ENCODE measurements around the gene ARHGAP26.

The ARHGAP26 gene, protein sequence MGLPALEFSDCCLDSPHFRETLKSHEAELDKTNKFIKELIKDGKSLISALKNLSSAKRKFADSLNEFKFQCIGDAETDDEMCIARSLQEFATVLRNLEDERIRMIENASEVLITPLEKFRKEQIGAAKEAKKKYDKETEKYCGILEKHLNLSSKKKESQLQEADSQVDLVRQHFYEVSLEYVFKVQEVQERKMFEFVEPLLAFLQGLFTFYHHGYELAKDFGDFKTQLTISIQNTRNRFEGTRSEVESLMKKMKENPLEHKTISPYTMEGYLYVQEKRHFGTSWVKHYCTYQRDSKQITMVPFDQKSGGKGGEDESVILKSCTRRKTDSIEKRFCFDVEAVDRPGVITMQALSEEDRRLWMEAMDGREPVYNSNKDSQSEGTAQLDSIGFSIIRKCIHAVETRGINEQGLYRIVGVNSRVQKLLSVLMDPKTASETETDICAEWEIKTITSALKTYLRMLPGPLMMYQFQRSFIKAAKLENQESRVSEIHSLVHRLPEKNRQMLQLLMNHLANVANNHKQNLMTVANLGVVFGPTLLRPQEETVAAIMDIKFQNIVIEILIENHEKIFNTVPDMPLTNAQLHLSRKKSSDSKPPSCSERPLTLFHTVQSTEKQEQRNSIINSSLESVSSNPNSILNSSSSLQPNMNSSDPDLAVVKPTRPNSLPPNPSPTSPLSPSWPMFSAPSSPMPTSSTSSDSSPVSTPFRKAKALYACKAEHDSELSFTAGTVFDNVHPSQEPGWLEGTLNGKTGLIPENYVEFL

DNA sequence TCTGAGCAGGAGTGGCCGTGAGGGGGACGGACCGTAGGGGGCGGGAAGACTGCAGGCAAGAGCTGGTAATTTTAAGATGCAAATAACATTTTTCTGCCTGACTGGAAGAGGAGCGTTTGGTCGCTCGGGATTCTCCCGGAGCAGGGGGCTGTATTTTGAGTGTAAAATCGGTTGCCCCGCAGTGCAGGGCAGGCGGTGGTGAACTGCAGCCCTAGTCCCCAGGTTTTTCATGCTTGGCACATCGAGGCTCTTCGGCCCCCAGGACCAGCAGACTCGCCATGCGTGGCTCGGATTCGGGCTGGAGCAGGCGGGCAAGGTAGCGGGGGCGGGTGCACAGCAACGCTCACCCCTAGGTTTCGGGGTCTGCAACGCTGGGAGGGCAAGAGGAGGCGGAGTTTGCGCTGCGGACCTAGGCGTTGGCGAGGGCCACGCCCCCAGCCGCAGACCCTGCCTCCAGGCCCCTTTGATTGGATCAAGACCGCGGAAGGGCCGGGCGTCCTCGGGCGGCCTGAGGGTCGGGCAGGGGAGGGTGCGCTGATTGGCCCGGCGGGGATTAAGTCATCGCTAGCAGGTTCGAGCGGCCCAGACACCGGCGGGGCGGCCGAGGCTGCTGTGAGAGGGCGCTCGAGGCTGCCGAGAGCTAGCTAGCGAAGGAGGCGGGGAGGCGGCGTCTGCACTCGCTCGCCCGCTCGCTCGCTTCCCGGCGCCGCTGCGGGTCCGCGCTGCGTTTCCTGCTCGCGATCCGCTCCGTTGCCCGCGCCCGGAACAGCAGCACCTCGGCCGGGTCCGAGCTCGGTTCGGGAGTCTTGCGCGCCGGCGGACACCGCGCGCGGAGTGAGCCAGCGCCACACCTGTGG is at the start of gene ARHGAP26:
Gene ARHGAP26 (plus strand): TSS at position 585 of the 857 bp plus-strand sequence. CDS start 385 bp downstream, outside the sequence.
- peak; percentile 80 for DNase-seq (ENCODE audit: low spot score)

DNA sequence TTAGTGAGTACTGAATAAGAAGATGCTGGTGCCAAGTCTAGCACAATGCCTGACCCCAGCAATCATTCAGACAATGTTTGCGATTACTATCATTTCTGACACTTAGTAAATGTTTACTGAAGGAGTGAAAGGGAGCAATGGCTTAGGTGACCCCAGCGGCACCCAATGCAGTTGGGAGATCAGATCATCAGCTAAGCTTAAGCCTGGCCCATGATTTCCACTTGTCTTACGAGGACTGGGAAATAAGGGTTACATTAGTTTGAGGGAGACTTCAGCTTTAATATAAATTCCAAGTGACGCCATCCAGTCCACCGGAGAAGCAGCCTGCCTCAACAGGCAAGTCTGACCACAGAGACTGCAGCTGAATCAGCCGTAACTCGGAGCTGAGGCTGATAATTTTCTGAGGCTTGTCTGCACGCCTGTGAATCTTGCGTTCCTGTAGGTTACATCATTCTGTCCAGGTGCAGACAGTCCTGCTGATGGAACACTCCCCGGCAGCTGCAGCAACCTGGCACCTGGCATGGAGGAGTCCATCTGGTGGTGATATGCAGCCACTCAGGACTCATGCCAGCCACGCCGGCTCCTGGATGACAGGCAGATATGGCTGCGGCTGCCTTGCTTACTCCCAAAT is 49.4 kb upstream of the ARHGAP26 start:
- DNase-seq (ENCODE audit: low spot score) = no peak

DNA sequence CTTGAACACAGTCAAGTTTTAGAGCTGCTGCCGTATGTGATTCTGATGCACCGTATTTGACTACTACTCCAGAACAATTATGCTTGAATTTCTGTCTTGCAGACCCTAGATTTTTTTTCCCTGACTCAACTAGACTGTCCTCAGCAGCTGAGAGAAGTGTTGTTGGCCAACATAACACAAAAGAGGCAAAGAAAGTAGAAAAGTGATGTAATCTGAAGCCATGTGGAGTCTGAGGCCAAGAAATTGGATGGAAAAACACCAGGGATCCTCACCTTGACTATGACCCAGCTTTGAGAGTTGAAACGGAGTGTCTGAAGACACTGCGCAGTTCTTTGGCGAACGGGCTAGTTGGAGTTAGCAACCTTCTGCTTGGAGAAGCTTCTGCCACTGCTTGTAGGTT is 48.0 kb upstream of the ARHGAP26 start:
- DNase-seq (ENCODE audit: low spot score) = no peak

DNA sequence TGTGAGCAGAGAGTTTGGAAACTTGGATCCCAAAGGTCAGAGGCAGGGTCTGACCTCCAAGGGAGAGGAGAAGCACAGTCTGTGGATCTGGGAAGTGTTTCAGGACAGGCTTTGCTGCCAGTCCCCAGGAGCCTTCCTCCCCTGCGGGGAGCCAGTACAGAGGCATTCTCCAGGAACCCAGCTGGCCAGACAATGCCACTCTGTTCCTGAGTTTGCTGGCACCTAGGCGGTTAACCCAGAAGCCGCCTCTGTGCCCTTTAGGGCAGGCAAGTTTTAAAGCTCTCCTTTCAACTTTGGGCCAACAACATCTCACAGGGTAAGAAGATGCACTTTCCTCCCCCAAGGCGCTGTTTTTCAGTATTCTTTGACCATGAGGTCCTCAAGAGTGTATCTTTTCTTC is 47.3 kb upstream of the ARHGAP26 start:
- DNase-seq (ENCODE audit: low spot score) = no peak

DNA sequence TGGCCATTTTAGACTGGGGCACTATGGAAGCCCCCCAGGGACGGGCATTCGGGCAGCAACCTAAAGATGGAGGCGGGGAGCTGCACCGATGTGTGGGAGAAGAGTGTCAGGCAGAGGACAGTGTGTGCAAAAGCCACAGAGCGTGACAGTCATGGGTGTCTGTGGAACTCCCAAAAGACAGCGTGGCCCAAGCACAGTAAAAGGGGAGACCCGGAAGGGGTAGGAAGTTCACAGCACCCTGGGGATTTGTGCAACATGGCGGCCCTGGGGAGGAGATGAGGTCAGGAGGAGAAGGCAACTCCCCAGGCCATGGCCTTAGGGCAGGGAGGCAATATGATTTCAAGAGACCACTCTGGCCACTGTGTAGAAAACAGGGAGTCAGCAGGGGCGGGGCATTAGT is 45.4 kb upstream of the ARHGAP26 start:
- DNase-seq (ENCODE audit: low spot score) = no peak

DNA sequence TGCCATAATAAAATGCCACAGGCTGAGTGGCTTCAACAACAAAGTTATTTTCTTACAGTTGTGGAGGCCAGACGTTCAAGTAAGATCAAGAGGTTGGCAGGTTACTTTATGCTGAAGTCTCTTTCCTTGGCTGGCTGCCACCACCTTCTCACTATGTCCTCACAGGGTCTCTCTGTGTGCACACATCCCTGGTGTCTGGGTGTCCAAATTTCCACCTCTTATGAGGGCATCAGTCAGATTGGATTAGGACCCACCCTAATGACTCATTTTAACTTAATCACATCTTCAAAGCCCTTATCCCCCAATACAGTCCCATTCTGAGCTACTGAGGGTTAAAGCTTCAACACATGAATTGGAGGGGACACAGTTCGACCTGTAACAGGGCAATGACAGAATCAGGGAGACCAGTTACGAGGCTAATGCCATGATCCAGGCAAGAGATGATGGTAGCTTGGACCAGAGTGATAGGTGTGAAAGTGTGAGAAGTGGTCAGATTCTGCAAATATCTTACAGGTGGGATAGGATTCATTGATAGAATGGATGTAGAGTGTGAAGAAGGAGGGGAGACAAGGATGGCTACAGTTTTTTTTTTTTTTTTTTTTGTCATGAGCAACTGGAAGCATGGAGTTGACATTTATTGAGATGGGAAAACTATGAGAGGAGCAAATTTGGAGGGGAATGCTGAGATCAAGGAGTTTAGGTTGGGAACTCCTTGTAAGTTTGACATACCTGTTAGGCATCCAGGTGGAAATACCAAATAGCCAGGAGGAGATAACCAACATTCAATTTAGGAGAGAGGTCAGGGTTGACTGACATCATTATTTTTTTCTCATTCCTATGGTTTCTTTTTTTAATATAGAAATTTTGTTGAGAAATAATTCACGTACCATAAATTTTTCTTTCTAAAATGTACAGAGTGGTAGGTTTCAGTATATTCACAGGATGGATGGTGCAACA is 44.7 kb upstream of the ARHGAP26 start:
- no peak for DNase-seq (ENCODE audit: low spot score)

DNA sequence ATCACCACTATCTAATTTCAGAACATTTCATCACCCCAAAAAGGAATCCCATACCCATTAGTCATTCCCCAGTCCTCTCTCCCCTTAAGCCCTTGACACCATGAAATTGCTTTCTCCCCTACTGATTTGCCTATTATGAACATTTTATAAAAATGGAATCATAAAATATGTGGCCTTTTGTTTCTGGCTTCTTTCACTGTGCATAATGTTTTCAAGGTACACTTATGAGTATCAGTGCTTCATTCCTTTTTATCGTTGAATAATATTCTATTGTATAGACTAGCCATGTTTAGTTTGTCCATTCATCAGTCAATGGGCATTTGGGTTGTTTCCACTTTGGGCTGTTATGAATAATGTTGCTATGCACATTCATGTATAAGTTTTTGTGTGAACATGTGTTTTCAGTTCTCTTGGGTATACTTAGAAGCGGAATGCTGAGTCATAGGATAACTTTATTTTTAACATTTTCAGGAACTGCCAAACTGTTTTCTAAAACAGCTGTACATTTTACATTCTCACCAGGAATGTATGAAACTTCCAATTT is 43.9 kb upstream of the ARHGAP26 start:
- DNase-seq (ENCODE audit: low spot score) = no peak

DNA sequence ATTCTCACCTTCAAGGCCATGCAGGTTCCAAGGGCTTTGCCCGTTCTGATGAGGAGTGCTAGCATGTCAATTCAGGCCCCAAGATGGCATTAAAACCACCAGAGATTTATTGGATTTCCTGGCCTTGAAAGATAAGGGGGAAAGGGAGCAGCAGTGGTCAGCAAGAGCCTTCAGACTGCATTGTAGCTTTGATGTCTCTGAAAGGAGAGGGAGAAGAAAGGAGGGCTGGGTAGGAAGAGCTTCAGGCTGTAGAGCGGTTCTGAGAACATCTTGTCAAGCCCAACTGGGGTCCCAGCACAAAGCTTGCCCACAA is 42.5 kb upstream of the ARHGAP26 start:
- no peak for DNase-seq (ENCODE audit: low spot score)

DNA sequence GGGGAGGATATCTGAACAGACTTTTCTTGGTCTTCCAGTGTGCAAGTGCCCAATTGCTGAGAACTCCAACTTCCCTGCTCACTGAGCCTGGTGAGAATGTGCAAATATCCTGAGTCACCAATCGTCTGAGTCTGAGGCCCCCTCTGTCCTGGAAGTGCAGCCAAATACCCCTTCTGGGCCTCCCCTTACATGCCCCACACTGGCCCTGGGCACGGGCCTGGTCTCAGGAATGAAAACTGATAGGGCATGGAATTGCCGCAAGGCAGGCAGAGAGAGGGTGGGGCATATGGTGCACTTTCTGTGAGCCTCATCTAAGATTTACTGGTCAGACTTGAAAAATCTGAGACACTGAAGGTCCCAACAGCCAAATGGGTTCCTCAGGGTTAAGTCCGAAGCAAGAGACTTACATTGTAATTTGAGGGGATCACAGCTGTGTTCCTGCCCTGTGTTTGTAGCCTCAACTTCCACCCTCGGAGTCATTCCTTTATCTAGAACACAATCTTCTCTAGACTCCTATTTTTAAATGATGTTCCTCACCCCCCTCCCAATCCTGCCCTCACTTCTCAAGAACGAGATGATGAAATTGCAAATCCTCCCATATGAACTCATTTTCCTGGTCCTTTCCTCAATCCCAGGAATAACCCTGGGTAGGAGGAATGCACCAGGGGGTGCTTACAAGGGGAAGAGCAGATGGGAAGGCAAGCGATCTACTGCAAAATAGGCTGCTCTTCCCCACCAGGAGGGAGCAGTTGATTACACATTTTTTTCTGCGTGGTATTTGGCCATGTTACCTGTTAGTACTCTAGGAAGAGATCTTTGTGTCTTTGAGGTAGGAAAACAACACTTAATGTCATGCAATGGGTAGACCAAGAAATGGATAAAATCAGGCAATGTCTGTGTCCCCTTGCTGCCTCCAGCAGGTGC is 34.6 kb upstream of the ARHGAP26 start:
- no peak for DNase-seq (ENCODE audit: low spot score)

DNA sequence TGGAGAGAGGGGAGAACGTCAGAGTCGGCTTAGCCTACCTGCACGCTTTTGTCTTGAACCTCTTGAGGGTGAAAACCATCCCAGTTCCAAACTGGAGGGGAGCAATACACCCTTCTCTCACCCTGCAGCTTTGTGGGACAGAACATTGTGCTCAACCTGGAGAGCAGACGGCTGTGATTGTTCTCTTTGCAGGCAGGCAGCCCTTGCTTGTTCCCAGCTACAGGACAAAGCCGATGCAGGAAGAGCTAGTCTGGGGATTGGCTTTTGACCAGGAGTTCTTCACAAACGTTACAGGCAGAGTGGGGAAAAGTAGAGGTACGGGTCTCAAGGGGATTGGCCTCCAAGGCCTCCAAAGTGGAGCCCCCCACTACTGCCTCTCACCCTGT is 33.9 kb upstream of the ARHGAP26 start:
- DNase-seq (ENCODE audit: low spot score) = no peak

DNA sequence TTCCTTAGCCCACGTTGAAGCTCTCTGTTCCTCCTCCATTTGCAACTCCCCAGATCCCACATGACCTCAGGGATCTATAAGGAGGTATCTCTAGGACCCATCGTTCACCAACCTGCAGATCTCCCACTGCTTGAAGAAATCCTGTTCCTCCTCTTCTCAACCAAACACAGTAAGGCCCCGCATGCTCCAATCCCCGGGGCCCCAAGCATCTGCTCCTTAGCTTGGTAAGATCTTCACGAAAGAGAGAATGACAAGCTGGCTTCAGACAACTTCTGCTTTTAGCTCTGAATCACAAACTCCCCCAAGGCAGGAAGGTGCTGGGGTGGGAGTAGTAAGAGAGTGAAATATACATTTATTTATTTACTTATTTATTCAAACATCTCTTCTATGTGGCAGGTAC is 33.0 kb upstream of the ARHGAP26 start:
- no peak for DNase-seq (ENCODE audit: low spot score)

DNA sequence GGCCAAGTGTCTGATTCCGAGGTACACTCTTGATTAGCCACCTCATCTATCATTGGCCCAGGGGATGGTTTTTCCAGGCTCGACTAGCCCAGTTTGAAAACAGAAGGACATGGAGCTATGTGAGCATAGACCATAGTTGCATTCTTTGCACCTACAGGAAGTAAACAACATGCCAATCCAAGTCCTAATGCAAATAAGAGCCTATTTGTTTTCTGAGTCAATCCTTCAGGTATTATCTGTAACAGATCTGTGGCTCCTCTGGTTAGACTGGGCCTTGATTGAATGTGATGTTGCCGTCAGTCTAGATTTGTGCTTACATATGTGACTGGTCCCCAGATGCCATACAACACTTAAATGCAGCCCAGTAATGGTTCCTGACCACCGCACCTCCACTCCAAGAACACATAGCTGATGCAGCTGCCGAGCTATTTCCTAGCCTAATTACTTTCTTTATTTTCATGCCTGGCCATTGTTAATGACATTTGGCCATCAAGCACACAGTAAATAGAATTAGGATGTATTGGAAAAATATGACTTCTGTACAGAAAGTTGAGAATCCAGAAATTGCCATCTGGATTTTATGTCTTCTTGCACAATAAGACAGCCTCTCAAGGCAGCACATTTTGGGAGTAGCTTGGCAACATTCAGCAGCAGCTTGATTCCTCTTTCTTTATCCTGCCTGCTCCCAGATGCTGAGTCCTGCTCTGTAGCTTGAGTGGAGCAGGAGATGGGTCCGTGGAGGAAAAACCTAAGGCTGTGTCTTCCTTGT is 29.5 kb upstream of the ARHGAP26 start:
- no peak for DNase-seq (ENCODE audit: low spot score)

DNA sequence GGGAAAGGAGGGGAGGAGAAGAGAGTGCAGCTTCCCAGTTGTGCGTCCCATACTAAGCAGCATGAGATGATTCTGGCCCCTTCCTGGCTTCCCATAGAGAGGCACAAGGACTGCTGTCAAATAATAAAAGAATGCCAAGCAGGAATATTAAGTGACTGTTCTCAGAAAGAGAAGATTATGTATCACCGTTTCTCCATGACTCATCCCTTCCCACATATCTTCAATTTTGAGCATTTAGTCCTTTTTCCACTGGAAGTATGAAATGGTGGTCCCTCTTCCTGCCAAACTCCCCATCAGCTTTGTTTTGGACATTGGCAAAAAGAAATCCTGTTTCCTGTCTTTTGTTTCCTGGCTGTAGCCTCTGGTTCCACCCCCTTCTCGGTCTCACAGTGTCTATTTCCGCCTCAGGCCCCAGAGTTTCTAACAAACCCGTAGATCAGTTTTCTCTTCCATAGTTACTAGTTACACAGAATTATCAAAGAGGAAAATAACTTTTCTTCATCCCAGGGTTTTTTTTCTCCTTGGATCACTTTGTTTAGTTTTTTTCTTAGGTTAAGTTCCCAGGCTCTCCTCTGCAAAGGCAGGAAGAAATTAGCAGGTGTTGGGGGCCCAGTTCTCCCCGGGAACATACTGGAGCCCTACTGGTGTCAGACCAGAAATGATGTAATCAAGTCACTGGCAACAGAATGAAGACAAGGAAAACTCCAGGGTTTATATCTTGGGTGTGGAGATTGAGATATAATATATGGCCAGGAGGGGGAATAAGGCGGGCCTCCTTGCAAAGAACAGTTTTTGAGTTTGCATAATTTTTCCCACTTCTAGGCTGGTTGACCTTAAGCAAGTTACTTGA is 26.4 kb upstream of the ARHGAP26 start:
- DNase-seq (ENCODE audit: low spot score) = no peak

DNA sequence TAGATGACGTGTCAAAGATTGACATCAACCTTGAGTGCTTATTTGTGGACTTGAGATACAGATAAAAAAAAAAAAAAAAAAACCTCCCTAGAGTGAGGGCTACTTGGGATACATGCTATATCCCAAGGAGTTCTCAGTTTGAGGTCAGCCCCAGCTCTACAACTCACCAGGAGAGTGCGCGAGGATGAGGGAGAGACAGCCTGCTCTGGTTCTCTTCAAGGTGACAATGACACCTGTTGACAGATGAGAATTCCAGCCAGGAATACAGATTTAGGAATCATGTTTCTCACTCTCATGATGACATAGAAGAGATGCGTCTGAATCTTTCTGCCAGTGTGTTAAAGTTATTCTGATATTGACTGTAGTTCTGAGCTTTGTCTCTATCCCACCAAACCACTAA is 24.9 kb upstream of the ARHGAP26 start:
- no peak for DNase-seq (ENCODE audit: low spot score)

DNA sequence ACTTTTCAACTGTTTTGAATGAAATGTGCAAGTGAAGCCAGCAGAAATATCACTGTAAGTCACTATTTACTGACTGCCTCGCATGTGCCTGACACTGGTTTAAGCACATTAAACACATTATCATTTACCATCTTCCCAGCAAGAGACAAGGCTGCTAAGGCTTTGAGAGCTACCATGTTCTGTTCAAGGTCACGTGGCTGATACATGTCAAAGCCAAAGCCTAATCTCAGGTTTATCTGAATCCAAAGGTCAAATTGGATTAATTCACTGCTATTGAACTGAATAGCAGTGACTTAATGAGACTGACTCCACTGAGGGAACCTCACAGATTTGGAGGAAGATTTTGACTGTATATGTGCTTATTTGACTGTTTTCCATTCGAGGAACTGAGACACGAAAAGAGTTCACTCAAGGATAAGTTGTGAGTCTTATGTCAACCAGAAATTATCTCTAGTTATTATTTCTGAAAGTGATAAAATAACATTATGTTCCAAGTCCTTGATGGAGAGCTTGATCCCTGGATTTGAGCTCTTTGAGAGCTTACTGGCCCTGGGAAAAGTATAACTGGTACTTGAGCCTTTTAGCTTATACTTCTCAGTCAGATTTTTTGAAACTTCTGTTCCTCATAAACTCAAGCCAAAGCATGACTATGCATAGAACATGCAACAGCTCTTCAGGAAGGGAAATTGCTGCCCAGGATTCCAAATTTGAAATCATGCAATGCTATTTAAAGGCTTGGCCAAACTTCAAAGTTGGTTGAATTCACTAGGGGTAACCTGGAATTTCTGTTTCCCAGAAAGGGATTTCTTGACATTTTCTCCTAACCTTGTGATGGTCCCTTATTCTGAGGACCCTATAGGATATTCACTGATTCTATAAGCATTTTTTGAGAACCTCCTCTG is 23.4 kb upstream of the ARHGAP26 start:
- DNase-seq (ENCODE audit: low spot score) = no peak

DNA sequence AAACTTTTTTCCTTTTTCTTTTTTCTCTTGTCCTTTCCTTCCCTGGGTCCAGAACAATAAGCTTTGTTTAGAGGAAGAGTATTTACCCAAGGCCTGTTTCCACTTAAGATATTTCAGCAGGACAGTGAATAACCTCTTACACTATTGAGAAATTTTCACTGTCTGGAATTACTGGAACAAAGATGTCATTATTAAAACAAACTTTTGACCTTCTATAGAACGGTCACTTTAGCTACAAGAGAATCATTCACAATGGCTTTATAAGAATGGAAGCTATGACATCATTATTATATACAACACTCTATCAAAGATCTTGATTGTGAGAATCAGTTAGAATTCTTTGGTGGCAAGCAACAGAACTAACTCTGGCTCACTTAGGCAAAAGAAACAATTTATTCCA is 22.0 kb upstream of the ARHGAP26 start:
- no peak for DNase-seq (ENCODE audit: low spot score)

Data from hematopoietic multipotent progenitor cell treated with erythropoietin and hydrocortisone succinate and interleukin-3 and kit ligand, for 17 days (in vitro differentiated cells).